ENCODE results near the gene EXTL1.
A peak's percentile ranks its signal among the peaks of the same experiment; 100 is the strongest.
"Not testable (repeated sequence)": the region's sequence is repeated elsewhere in the genome, so short reads cannot be mapped to it uniquely, and the experiment has no call there.

Gene EXTL1, protein sequence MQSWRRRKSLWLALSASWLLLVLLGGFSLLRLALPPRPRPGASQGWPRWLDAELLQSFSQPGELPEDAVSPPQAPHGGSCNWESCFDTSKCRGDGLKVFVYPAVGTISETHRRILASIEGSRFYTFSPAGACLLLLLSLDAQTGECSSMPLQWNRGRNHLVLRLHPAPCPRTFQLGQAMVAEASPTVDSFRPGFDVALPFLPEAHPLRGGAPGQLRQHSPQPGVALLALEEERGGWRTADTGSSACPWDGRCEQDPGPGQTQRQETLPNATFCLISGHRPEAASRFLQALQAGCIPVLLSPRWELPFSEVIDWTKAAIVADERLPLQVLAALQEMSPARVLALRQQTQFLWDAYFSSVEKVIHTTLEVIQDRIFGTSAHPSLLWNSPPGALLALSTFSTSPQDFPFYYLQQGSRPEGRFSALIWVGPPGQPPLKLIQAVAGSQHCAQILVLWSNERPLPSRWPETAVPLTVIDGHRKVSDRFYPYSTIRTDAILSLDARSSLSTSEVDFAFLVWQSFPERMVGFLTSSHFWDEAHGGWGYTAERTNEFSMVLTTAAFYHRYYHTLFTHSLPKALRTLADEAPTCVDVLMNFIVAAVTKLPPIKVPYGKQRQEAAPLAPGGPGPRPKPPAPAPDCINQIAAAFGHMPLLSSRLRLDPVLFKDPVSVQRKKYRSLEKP
- total RNA-seq: 0 to 0.36 (median 0.29) reads per million in 4 donors

DNA sequence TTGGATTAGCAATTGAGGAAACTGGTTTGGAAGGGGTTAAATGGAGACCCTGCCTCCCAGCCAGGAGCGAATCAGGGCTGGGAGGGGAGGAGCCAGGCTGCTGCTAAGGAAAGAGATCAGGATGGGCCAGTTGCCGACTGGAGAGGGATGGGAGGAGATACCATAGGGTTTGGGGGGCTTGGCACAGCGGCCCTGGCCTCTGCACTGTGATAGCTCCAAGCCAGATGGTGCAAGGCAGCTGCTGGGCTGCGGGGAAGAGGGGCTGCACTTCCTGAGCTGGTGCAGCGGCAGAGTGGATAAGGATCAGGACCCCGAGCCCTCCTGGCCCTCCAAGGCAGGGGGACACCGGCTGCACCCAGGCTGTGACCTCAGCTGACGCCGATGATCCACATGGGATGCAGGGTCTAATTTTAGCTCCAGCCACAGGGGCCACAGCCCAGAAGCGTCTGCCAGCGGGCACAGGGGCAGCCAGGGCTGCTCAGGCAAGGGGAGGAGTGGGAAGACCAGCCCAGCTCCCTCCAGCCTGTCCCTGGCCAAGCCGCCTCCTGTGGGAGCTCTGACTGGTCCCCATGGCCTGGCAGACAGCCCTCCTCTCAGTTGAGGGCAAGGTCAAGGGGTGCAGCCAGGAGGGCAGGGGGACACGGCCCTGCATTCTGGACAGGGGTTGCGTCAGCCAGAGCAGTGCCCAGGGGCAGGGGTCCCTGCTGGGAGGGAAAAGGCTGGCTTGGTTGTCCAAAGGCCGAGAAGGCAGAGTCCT lies at the start of gene EXTL1:
TSS of gene EXTL1 (plus strand) at position 129 of the 757 bp plus-strand sequence. CDS start 872 bp downstream, outside the sequence.
- no peak for DNase-seq

DNA sequence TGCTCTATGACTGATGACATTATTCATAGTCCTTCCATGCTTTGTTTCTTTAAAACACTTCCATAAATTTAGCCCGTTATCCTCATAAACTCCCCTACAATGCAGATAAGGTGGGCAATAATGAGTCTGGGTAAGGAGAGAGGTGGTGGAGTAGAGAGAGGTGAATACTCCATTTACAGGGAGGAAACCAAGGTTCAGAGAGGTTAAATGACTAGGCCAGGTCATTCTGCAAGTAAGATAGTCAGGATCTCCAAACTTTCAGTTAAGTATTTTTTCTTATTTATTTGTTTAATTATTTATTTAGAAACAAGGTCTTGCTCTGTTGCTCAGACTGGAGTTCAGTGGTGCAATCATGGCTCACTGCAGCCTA lies 49.8 kb upstream of the EXTL1 start:
- no peak for DNase-seq

DNA sequence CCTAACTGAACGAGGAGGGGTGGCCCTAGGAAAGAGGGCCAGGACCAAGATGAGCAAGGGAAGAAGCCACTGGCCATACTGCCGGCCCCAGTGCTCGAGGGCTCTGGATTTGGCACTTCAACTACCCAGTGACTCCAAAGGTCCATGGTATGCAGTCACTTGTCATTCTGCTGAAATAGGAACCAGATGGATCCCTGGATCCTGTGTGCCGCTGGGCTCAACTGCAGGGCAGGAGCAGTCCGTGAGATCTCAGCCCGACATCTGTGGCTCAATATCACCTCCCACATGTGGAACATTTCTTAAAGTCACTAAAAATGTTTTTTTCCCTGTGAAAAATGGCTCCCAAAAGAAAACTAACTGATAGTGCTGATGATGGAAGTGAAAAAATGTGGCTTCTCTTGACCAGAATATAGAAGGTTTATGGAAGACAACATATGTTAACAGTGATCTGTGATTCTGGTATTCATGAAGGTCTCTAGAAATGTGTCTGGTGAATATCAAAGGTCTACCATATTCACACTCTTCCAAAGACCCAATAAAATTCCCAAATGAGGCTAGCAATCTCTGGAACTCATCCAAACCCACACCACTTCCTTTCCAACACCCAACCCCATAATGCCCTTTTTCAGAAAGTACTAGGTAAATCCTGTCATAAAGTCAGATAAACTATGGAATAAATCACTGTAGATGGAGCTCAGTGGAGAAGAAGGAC lies 47.8 kb upstream of the EXTL1 start:
- DNase-seq: no peak

DNA sequence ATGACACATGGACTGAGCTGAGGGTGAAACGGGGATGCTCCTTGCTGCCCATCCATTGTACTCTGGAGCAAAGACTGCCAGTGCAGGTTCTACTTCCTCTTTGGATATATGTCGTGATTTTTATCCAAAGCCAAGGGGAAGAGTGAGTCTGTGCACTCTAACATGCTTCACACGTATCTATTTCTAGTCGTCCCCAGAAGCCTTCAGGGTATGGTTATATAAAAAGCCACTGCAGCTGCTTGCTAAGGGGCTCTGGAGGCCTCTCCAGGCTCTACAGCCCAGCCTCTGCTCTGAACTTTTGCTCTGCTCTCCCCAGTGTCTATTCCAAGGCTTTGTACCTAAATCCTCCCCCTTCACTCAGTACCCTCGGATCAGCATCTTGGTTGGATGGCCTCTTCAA lies 43.8 kb upstream of the EXTL1 start:
- DNase-seq: no peak

DNA sequence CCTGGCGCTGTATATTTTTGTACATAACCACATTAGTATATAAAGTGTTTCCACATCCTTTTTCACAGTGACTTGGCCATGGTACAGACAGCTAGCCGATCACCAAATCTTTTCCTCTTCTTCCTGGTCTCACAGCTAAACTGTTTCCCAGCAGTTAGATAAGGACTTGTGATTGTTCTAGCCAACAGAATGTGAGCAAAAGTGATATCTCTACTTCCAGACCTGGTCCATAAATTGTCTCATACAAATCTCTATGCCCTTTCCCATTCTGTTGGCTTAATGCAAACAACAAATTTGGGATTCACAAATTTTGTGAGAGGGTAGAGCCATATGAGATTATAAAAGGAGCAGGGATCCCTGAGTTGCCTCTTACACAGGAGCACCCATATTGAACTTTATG lies 43.2 kb upstream of the EXTL1 start:
- no peak for DNase-seq

DNA sequence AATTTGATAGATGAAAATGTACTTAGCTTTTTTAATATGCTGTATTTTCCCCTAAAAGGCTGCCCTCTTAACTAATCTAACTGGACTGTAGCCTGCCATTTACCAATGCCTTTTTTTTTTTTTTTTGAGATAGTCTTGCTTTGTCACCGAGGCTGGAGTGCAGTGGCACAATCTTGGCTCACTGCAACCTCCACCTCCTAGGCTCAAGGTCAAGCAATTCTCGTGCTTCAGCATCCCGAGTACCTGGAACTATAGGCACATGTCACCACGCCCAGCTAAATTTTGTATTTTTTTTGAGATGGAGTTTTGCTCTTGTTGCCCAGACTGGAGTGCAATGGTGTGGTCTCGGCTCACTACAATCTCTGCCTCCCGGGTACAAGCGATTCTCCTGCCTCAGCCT lies 42.4 kb upstream of the EXTL1 start:
- DNase-seq: no peak

DNA sequence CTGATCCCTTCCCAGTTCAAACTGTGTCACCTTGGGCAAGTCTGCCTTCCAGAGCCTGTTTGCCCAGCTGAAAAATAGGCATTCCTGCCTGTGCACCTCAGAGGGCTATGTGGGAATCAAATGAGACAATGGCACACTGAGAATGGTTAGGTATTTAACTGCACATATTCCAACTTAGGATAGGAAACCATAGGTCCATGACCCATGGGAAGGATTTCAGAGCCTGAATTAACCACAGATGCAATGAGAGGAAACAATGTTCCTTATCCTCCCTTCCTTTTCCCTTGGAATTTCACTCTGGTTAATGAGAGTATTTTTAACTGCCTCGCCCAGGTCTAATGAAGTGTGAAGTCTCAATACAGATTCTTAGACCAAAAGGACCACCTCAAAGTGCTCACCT lies 36.4 kb upstream of the EXTL1 start:
- no peak for DNase-seq

DNA sequence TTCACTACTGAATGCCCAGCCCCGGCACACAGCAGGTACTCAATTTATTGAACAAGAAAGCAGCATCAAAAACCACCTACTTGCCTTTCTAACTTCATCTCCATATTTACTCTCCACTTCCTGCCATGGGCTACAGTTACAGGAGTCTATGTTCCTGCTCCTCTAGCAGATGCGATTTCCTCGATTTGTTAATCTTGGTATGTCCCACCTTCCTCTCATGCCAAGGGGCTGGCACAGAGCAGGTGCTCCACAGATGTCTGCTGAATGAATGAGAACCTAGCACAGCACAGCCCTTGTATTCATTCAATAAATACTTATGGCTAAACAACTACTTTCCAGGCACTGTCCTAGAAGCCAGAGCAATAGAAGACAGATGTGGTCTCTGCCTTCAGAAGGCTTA lies 35.9 kb upstream of the EXTL1 start:
- DNase-seq: no peak

DNA sequence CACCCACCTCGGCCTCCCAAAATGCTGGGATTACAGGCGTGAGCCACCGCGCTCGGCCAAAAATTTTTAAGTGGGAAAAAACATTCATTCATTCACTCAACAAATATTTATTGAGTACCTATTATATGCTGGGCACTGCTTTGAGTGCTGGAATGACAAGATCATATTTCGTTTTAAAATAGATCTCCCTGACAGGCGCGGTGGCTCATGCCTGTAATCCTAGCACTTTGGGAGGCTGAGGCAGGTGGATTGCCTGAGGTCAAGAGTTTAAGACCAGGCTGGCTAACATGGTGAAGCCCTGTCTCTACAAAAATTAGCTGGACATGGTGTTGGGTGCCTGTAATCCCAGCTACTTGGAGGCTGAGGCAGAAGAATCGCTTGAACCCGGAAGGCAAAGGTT lies 34.8 kb upstream of the EXTL1 start:
- DNase-seq: not testable (repeated sequence)

DNA sequence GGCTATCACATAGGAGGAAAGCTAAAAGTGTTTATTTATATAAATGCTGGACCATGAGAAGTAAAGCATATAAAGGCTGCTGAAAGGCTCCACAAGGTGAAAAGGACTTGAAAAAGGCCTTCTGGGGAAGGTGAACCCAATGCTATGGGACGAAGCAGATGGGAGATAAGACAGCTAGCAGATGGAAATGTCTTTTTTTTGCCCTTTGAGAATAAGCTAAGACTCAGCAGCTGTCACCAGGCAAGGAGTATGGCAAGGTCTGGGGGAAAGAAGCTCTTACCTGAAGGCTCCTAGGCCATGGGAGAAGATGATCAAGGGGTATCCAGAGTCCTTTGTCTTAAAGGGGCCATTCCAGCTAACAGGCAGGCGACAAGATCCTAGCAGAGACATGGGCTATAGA lies 33.6 kb upstream of the EXTL1 start:
- DNase-seq: no peak

DNA sequence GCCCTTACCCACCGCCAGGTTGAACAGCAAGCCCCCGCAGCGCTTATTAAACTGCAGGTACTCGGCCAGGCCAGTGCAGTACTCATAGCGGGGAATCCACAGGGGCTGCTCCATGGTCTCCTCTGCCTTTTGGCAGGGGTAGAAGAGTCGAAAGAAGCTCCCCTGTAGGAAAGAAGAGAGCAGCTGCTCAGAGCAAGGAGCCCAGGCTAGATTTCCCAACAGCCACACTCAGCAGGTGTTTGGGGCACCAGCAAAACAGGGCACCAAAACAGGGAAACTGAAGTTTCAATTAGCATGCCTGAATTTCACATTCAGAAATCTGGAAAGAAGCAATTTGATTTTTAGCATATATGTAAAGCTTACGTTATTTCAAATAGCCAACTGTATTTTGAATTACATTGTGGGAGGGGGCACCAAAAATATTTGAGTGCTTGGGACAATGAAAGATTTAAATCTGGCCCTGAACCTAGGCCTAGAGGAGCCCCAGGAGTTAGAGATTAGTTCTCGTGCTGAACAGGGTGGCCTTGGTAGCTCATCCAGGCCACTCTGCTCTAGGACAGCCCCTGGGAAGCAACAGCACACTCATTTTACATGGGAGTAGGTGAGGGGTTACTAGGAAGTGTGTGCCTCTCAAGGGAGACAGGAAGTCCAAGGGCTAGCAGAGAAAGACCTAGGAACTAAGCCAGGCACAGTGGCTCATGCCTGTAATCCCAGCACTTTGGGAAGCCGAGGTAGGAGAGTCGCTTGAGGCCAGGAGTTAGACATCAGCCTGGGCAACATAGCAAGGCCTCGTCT lies 31.9 kb upstream of the EXTL1 start:
- DNase-seq: no peak

DNA sequence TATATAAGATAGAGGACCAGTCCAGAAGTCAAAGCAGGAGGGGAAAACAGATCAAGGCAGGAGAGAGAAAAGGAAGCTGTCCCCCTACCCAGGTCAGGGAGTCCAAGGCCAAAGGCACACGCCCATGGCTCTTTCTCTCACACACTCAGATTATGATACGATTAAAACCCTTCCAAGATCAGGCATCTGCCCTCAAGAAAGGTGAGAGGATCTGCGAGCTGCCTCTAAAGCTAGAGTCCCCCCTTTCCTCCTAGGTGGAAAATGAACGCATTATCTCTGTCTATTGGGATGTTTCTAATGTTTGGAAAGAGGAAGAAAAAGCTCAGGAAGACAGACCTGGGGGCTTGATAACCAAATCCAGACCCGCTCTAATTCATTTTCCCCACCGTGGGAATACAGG lies 31.3 kb upstream of the EXTL1 start:
- no peak for DNase-seq

DNA sequence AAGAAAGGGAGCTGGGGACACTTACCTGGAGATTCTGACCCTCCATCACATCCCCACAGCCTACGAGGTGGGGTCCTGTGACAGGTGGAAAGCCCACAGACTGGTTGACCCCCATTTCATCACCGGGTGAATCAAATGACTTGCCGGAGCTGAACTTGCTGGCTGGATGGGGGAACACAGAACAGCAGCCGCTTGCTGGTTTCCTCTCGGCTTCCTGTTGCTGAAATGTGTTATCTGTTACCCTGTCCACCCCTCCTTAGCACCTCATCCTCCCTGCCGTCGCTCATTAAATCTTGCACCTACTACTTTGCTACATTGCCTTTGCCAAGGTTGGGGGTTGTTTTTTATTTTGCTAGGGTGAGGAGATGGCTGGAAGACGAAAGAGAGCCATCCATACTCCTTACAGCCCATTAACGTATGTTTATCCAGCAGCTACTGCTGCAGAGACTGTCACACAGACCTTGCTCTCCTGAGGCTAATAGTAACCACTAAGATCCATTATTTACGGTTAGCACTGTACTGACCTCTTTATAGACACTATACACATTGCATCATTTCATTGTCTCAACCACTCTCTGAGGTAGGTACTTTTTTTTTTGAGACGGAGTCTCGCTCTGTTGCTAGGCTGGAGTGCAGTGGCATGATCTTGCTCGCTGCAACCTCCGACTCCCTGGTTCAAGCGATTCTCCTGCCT lies 30.7 kb upstream of the EXTL1 start:
- peak in 4 of 5 donors; percentile 5 to 74 (median 26) for DNase-seq

DNA sequence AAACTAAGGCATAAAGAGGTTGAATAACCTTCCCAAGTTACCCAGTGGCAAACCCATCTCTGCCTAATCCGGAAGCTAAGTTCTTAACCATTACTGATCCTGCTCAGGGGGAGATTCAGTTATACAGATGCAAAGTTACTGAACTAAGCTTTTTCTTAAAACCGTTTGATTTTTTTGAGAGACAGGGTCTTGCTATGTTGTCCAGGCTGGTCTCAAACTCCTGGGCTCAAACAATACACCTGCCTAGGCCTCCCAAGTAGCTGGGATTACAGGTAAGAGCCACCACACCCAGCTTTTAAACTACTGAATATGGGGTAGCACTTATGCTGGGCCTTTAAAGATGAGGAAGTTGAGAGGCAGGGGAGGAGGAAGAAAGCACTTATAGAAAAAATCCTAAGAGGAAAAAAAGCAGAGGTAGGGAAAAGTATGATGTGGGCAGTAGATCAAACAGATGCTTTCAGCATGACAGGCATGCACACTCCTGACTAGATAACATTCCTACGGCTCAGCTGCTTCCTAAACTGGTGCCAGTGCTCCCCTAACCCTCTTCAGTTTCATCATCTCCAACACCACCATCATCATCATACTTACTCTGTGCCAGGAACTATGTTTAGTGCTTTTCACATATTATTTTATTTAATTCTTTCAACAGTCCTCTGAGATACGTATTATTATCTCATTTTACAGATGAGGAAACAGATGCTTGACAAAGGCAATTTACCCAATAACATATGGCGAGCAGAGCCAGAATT lies 29.5 kb upstream of the EXTL1 start:
- no peak for DNase-seq

DNA sequence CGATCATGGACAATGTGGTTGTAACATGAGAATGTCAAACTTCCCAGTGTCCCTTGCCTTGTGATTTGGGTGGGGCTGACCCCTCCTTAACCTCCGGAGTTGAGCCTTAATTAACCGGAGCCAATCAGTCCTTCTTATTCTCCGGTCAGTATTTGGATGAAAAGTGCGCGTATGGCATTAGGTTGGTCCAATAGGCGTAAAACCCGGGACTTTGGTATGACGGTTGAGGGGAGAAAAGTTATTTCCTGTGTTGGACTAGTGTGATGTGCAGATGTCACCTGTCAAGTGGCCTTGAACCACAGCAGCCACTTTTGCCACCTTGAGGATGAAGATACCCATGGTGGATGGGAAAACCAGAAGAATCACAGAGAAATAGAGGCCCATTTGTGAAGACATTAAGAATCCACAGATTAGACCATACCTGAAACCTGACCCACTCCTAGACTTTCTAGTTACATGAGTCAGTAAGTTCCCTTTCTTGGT lies 28.8 kb upstream of the EXTL1 start:
- DNase-seq: no peak

DNA sequence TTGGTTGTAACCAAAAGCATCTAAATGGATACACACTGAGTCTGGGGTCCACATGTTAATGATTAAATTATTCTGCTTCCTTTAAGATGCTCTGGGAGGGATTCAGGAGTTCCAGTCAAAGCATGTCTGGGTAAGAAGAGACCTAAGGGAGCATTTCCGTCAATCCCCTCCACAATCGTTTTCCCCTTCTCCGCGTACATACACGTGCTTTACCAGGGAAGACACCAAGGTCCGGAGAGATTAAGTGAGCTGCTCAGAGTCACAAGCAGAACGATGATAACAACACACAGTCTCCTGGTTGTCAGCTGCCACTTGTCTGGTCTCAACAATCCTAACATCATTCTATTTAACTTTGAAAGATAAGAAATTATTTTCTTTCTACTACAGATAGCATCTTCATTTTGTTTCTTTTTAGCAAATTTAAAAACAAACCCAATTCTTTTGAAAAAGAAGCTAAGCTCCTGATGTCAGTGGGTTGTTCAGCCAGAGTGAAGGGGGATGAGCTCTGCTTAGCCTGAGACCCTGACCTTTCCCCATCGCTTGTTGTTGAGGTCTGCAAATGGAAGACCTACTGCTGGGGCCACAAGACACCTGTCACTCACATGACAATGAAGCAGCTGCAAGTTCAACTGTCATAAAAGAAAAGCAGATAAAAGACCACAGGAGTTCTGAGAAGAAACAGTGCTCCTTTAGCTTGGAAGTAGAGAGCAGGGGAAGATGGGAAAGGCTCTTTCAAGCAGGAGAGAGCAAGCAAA lies 28.2 kb upstream of the EXTL1 start:
- DNase-seq: no peak

DNA sequence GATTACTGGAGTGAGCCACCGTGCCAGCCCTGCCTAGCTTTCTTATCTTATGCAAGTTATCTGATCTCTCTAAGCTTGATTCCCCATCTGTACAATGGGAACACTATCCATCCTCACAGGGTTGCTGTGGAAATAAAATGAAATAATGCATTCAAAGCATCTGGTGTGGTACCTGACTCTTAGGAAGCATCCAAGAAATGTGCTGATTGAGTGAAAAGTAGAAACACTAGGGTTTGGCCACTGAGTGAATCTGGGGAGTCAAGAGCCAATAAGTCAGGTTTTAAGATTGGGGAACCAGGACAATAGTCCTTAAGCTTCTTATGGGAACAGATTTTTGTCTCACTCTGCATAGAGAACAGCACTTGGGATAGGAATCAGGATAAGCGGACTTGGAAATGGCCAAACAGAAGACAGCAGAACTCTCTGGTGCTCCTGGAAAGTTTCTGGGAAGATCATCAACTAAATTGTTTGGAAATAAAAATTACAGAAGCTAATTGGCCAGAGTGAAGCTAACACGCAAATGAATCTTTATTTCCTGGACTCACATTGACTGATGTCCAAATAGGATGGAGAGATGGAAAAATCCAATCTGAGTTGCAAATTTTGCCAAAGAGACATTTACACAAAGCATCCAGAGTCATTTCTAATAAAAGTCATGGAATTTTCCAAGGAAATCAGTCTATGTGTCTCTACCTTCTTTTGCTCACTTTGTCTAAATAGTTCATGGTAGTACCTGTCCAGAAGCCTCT lies 27.0 kb upstream of the EXTL1 start:
- no peak for DNase-seq

DNA sequence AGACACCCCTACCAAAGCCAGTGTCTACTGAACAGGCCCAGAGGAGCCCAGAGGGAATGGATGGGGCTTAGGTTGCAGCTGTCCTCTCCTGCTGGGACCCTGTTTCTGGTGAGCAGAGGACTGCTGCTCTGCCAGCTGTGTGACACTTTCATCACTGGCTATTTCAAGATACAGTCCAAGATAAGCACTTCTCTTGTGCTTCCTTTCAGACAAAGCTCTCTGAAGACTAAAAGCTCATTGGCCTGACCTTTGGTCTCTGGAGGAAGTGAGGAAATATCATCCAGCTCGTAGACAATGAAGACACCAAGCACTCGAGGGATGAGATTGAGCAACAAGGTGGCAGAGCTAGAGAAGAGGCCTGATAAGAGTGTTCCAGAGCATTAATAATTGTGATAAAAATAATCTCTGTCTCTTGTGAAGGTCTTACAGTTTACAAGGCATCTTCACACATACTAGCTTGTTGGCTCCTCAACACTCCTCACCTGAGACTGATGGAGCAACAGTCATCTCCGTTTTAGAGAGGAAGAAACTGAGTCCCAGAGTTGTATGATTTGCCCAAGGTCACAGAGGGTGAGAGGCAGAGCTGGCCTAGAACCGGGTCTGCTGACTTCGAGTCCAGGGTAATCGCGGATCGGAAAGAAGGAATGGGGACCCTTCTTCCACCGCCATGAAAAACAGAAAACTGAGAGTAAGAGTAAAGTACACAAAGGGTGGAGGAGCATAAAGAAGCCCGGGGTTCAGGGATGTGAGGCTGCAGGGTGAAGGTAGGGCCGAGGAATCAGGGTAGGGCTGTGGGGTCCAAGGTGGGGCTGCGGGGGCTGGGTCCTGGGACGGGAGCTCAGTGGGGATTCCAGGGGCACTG lies 24.4 kb upstream of the EXTL1 start:
- DNase-seq: peak in 1 of 5 donors; percentile 55

Measured in T-helper 1 cell (primary cell).